Activated CD8-positive, alpha-beta T cell treated with anti-CD3 and anti-CD28 coated beads for 36 hours (primary cell): ENCODE results near the gene FOXB1. TPM values are rescaled to one million over a fixed set of nuclear protein-coding genes. Genes with fewer than 3 reads are reported as not detected.

Source experiments
- ATAC-seq: fragments of 200-7000 bp; cut with Tn5 transposase; one replicate; pipeline ENCODE4 v1.10.0; 2021; ENCODE audit warnings: mild to moderate bottlenecking, moderate library complexity
- CTCF ChIA-PET: fragments of 350-600 bp; sonication (Branson Sonifier 250); formaldehyde crosslinking; loops from one replicate; lab custom pipeline; 2021; ENCODE audit warnings: antibody characterized with exemption; lab: Charles Lee
- POLR2A ChIA-PET: fragments of 350-600 bp; sonication (Branson Sonifier 250); formaldehyde crosslinking; loops from one replicate; lab custom pipeline; 2021; ENCODE audit warnings: antibody characterized with exemption; lab: Charles Lee
- DNase-seq: peaks from one replicate; pipeline ENCODE4 v3.0.0-alpha.2; 2020
- H3K27ac Mint-ChIP-seq: one replicate; pipeline ENCODE4 v1.8.0; 2021; ENCODE audit warnings: mild to moderate bottlenecking, mixed read lengths
- H3K27me3 Mint-ChIP-seq: one replicate; pipeline ENCODE4 v1.8.0; 2021; ENCODE audit warnings: mixed read lengths
- H3K36me3 Mint-ChIP-seq: one replicate; pipeline ENCODE4 v1.8.0; 2021; ENCODE audit warnings: low read depth, mixed read lengths
- H3K4me1 Mint-ChIP-seq: one replicate; pipeline ENCODE4 v1.8.0; 2021; ENCODE audit warnings: low read depth, mixed read lengths
- H3K4me3 Mint-ChIP-seq: one replicate; pipeline ENCODE4 v1.8.0; 2021; ENCODE audit warnings: mild to moderate bottlenecking, moderate library complexity, mixed read lengths
- H3K9me3 Mint-ChIP-seq: one replicate; pipeline ENCODE4 v1.8.0; 2021; ENCODE audit warnings: mixed read lengths
- CTCF ChIP-seq: fragments of 200-600 bp; IDR thresholded peaks from one replicate; pipeline ENCODE4 v1.8.0; 2022; ENCODE audit warnings: antibody characterized with exemption, mild to moderate bottlenecking
- intact Hi-C: fragments of 100-400 bp; cut with micrococcal nuclease; formaldehyde crosslinking; loops from one replicate; pipeline ENCODE4 v1.10.0; 2022
- total RNA-seq, 2 experiments: library from RNA; stranded (reverse); gene quantifications; one replicate each; pipeline ENCODE4 v1.2.3, GENCODE V29; 2021

FOXB1 gene
- under 1 TPM; 0.13 to 0.36 TPM for total RNA-seq

DNA sequence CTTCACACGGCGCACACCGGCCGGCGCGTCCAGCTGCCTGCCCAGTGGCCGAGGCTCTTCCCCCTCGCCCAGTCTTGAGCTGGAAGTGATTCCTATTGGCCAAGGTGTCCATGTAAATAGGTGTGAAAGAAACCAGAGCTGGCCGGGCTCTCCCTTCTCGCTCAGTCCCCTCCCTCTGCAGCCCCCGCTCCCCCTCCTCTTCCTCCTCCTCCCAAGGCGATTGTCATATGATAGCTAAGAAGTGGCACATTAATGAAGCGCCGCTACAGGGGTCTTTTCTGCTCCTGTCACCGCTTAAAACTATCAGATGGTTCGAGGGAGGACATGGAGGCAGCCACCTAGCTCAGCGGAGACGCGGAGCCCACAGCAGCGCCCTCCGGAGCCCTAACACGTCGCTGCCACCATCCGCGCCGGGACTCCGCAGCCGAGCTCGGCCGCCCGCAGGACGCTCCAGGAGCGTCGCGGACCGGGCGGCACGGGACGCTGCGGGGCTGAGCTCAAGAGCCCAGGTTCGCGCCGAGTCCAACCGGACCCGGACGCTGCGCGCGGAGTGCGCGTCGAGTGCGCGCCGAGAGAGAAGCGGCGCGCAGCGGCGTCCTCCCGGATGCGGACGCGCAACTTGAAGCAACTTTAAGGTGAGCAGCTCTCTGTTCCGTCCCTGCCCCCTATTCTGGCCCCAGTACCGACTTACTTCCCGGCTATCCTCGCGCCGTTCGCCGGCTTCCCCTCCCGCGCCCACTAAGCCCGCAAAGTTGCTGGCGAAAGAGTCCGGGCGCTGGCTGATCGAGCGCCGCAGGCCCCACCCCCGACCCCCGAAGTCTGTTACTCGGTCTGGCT, at the start of gene FOXB1:
TSS of gene FOXB1 (plus strand) at position 303 of the 837 bp plus-strand sequence. CDS start 653 bp downstream, outside the sequence.
- Mint-ChIP-seq H3K36me3 (peaks cover 6% of the 10 kb centered on the region), H3K27ac (peak within 1 kb of the TSS; percentile 14), H3K4me3 (peak within 1 kb of the TSS; percentile 79), H3K9me3 (peaks cover 6% of the 10 kb centered on the region), H3K27me3 (peaks cover 84% of the 10 kb centered on the region), H3K4me1 (peaks cover 37% of the 10 kb centered on the region)
- intact Hi-C loops = loop anchor here (5.0 kb wide), 1 partner anchor 87 kb away; no protein-coding TSS in a partner anchor
- ChIA-PET CTCF (interaction anchor here (0.6 to 2.5 kb wide), 14 partner anchors 10 to 322 kb away, joined by 3 to 18 read pairs (median 4); no protein-coding TSS in a partner anchor), POLR2A (interaction anchor here (0.6 to 1.6 kb wide), 6 partner anchors 9 to 86 kb away, joined by 3 read pairs; no protein-coding TSS in a partner anchor)
- DNase-seq (peak; percentile 53), ATAC-seq (peak; percentile 23)
- TF ChIP-seq CTCF = peak; percentile 28

- ATAC-seq (no peak), DNase-seq (no peak)
- no peaks in the 10 kb centered on the region for H3K4me1 Mint-ChIP-seq
- TF ChIP-seq CTCF = no peak
- POLR2A ChIA-PET = no interaction called here
- H3K9me3 Mint-ChIP-seq = peaks cover 19% of the 10 kb centered on the region
- H3K36me3 Mint-ChIP-seq = peaks cover 7% of the 10 kb centered on the region
- intact Hi-C loops = no loop called here
- no peak overlapping the region for H3K4me3 Mint-ChIP-seq
- no peak overlapping the region for H3K27ac Mint-ChIP-seq
- CTCF ChIA-PET = no interaction called here
- peaks cover 2% of the 10 kb centered on the region for H3K27me3 Mint-ChIP-seq
These were observed 45.8 kb upstream of the FOXB1 start for GRCh38 chr15:59958288-59958687.

- ChIA-PET CTCF (interaction anchor here (1.6 kb wide), 1 partner anchor 220 kb away, joined by 3 read pairs; no protein-coding TSS in a partner anchor), POLR2A (no interaction called here)
- H3K9me3 Mint-ChIP-seq = peaks cover 24% of the 10 kb centered on the region
- H3K4me3 Mint-ChIP-seq = no peak overlapping the region
- DNase-seq (no peak), ATAC-seq (no peak)
- peaks cover 2% of the 10 kb centered on the region for H3K27me3 Mint-ChIP-seq
- H3K27ac Mint-ChIP-seq = no peak overlapping the region
- TF ChIP-seq CTCF = no peak
- H3K4me1 Mint-ChIP-seq = peaks cover 3% of the 10 kb centered on the region
- intact Hi-C loops = no loop called here
- H3K36me3 Mint-ChIP-seq = peaks cover 7% of the 10 kb centered on the region
These were observed 43.8 kb upstream of the FOXB1 start for GRCh38 chr15:59960318-59960717.

GRCh38 chr15:59963322-59963721, 40.8 kb upstream of the FOXB1 start:
- CTCF ChIA-PET = no interaction called here
- Mint-ChIP-seq H3K9me3 (peaks cover 20% of the 10 kb centered on the region), H3K27me3 (peaks cover 2% of the 10 kb centered on the region), H3K27ac (no peak overlapping the region), H3K4me1 (peaks cover 19% of the 10 kb centered on the region), H3K4me3 (no peak overlapping the region), H3K36me3 (peaks cover 7% of the 10 kb centered on the region)
- intact Hi-C loops = no loop called here
- TF ChIP-seq CTCF = no peak
- POLR2A ChIA-PET = no interaction called here
- DNase-seq (no peak), ATAC-seq (no peak)

GRCh38 chr15:59963925-59964324, 40.2 kb upstream of the FOXB1 start:
- DNase-seq (no peak), ATAC-seq (no peak)
- no peak for TF ChIP-seq CTCF
- peaks cover 20% of the 10 kb centered on the region for H3K9me3 Mint-ChIP-seq
- peaks cover 19% of the 10 kb centered on the region for H3K4me1 Mint-ChIP-seq
- peaks cover 2% of the 10 kb centered on the region for H3K27me3 Mint-ChIP-seq
- CTCF ChIA-PET = no interaction called here
- intact Hi-C loops = no loop called here
- POLR2A ChIA-PET = no interaction called here
- no peak overlapping the region for H3K4me3 Mint-ChIP-seq
- H3K36me3 Mint-ChIP-seq = peaks cover 7% of the 10 kb centered on the region
- H3K27ac Mint-ChIP-seq = no peak overlapping the region
